Right renal cortex interstitium (tissue), 3 donors: Measurements from ENCODE around the gene NDUFAF3. TPM values are rescaled to one million over a fixed set of nuclear protein-coding genes. Genes with fewer than 3 reads are reported as not detected.

Experiments
- DNase-seq, 3 donors: peaks; one replicate each; pipeline ENCODE4 v3.0.0-alpha.2; 2013; ENCODE audit warnings: low read depth in 3 of 3, low spot score in 2 of 3
- polyA plus RNA-seq, 3 donors: library from polyadenylated mRNA; unstranded; fragments of 120-200 nt; gene quantifications; one replicate each; pipeline ENCODE4 v1.2.1, GENCODE V29; 2013; ENCODE audit not compliant: insufficient read length in 3 of 3

Gene NDUFAF3
- polyA plus RNA-seq, 3 donors, result 52.9 to 75.4 (median 62.6) TPM

DNA sequence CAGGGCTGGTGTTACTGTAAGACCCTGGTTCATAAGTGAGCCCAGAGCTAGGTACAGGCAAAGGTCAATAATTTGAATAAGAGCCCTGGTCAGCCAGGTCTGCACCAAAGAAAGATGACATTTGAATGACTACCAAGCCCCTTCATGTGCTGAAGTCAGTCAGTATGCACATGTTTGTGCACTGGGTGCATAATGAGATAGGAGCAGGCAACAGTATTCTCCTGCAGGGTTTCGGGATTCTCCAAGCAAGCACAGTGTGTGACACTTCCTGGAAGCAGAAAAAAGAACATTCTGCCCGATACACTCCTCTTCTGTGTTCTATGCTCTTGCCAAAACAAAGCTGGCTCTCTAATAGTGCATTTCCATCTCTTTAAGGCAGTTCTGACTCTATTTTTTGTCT lies 12.7 kb downstream of the NDUFAF3 start:
- DNase-seq, result no peak

GRCh38 chr3:49035281-49035680 lies 13.4 kb downstream of the NDUFAF3 start:
- DNase-seq, result no peak

- DNase-seq, result no peak
Measured at GRCh38 chr3:49053543-49053942, 31.6 kb downstream of the NDUFAF3 start.

DNA sequence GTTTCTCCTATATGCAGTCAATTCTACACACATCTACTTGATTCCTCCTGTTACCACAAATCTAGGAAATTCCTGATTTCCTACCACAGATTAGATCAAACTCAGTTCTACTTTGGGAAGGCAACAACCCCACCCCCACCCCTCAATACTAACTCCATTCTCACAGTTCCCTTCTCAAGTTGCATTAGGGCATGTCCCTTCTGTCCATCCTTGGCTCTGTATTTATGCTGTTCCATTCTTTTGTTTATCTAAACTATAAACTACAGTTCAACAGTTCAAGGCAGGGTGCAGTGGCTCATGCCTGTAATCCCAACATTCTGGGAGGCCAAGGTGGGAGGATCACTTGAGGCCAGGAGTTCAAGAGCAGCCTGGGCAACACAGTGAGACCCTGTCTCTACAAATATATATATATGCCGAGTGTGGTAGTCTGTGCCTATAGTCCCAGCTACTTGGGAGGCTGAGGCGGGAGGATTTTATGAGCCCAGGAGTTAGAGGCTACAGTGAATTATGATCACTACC lies 32.5 kb downstream of the NDUFAF3 start:
- no peak for DNase-seq

GRCh38 chr3:49057268-49057667 lies 35.3 kb downstream of the NDUFAF3 start:
- DNase-seq, result no peak

DNA sequence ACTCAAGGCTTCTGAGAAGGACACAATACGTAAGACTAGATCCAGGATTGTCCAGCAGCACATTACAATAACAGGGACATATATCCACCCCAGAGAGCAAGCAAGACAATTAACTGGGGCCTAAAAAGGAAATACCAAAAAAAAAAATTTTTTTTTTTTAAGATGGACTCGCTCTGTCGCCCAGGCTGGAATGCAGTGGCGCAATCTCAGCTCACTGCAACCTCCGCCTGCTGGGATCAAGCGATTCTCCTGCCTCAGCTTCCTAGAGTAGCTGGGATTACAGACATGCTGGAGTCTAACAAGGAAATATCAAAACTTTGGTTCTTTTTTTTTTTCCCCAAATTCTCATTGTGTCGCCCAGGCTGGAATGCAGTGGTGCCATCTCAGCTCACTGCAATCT lies 36.1 kb downstream of the NDUFAF3 start:
- DNase-seq, result no peak

Other genes starting within 250 kb of the NDUFAF3 start
- gene PRKAR2A, start 174.2 kb upstream of the NDUFAF3 start, polyA plus RNA-seq, result 10 to 100 TPM; 43.9 to 53.6 (median 50.5) TPM
- gene SLC25A20, start 123.2 kb upstream of the NDUFAF3 start, polyA plus RNA-seq, result 10 to 100 TPM; 21.5 to 26.1 (median 22.9) TPM
- gene ARIH2, start 103.3 kb upstream of the NDUFAF3 start, polyA plus RNA-seq, result 10 to 100 TPM; 67.7 to 76.3 (median 70.4) TPM
- gene P4HTM, start 31.9 kb upstream of the NDUFAF3 start, polyA plus RNA-seq, result 10 to 100 TPM; 39.1 to 42.3 (median 41.2) TPM
- gene WDR6, start 14.7 kb upstream of the NDUFAF3 start, polyA plus RNA-seq, result 100 to 1,000 TPM; 153 to 177 (median 168) TPM
- 10 to 100 TPM; 76.4 to 85.5 (median 80.5) TPM for gene DALRD3, start 3.5 kb upstream of the NDUFAF3 start, polyA plus RNA-seq
- gene IMPDH2, start 7.3 kb downstream of the NDUFAF3 start, polyA plus RNA-seq, result 100 to 1,000 TPM; 217 to 226 (median 221) TPM
- gene QRICH1, start 72.0 kb downstream of the NDUFAF3 start, polyA plus RNA-seq, result 10 to 100 TPM; 84.1 to 89.5 (median 86.9) TPM
- 100 to 1,000 TPM; 295 to 318 (median 300) TPM for gene QARS1, start 82.6 kb downstream of the NDUFAF3 start, polyA plus RNA-seq
- gene USP19, start 98.7 kb downstream of the NDUFAF3 start, polyA plus RNA-seq, result 10 to 100 TPM; 60.2 to 63.0 (median 62.4) TPM
- 100 to 1,000 TPM; 352 to 390 (median 365) TPM for gene LAMB2, start 110.9 kb downstream of the NDUFAF3 start, polyA plus RNA-seq
- 10 to 100 TPM; 24.5 to 25.8 (median 25.7) TPM for gene CCDC71, start 144.2 kb downstream of the NDUFAF3 start, polyA plus RNA-seq
- 10 to 100 TPM; 41.5 to 43.8 (median 43.4) TPM for gene KLHDC8B, start 149.5 kb downstream of the NDUFAF3 start, polyA plus RNA-seq